Stimulated activated CD4-positive, alpha-beta T cell treated with anti-CD3 and anti-CD28 coated beads, TNF-alpha, amount 100 ng/mL, for 24 hours (primary cell): ENCODE measurements around the gene JARID2.

Experiments
- DNase-seq, 3 experiments: peaks; one replicate each; pipeline ENCODE4 v3.0.0-alpha.2; 2020; ENCODE audit warnings: low read depth in 3 of 3

The JARID2 gene

GRCh38 chr6:15489261-15489962 is 243.5 kb downstream of the JARID2 start:
- no peak for DNase-seq

- no peak for DNase-seq
Measured at GRCh38 chr6:15490242-15491100, 244.6 kb downstream of the JARID2 start.

- peak; percentile 55 to 65 (median 58) for DNase-seq
Measured at GRCh38 chr6:15491255-15491985, 245.6 kb downstream of the JARID2 start.

GRCh38 chr6:15491986-15492269 is 246.1 kb downstream of the JARID2 start:
- DNase-seq: no peak

GRCh38 chr6:15493437-15494168 is 247.7 kb downstream of the JARID2 start:
- no peak for DNase-seq

- DNase-seq: no peak
Measured at GRCh38 chr6:15495375-15495901, 249.6 kb downstream of the JARID2 start.

GRCh38 chr6:15496345-15497131 is 250.7 kb downstream of the JARID2 start:
- no peak for DNase-seq

GRCh38 chr6:15498640-15499039 is 252.8 kb downstream of the JARID2 start:
- DNase-seq: no peak

- no peak for DNase-seq
Measured at GRCh38 chr6:15499125-15499524, 253.3 kb downstream of the JARID2 start.

- no peak for DNase-seq
Measured at GRCh38 chr6:15499591-15499990, 253.7 kb downstream of the JARID2 start.

GRCh38 chr6:15500078-15500740 is 254.3 kb downstream of the JARID2 start:
- no peak for DNase-seq

GRCh38 chr6:15500901-15501825 is 255.3 kb downstream of the JARID2 start:
- DNase-seq: no peak

GRCh38 chr6:15501826-15502445 is 256.1 kb downstream of the JARID2 start:
- no peak for DNase-seq

GRCh38 chr6:15502446-15503345 is 256.8 kb downstream of the JARID2 start:
- no peak for DNase-seq

GRCh38 chr6:15503346-15503680 is 257.4 kb downstream of the JARID2 start:
- DNase-seq: no peak

GRCh38 chr6:15504040-15504495 is 258.2 kb downstream of the JARID2 start:
- no peak for DNase-seq

GRCh38 chr6:15504581-15505350 is 258.9 kb downstream of the JARID2 start:
- DNase-seq: no peak
